ENCODE data around the gene GGN.
"Not testable (repeated sequence)": the region's sequence is repeated elsewhere in the genome, so short reads cannot be mapped to it uniquely, and the experiment has no call there.

GGN gene

GRCh38 chr19:38386971-38387549, 774 bp downstream of the GGN start:
- DNase-seq (ENCODE audit: low read depth in 3 of 3): no peak

DNA sequence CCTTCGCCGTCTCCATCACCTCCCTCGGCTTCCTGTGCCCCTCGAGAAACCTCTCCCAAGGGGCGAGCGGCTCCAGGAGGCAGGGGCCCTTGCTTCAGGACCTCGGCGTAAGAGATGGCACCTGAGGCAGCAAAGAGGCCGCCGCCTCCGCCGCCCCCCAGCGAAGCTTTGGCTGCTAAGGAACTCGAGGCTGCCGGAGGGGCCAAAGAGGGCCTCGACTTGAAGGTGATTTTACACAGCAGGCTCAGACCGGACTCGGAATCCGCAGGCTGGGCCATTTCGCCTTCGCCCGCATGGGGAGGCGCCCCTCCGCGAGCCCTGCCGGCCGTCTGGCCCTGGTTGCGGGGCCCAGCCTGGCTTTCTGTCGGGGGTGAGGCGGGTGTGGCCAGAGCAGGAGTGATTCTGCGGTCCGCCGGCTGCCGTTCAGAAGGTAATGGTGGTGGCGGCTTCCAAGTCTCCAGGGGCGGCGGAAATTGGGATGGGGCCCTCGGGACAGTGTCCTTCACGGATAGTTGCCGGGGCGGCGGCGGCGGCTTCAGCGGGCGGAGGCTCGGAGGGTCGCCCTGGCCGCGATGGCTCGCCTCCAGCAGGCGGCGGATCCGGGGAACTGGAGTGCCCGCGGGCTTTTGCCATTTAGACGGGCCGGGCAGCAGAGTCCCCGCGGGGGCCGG, 1.4 kb downstream of the GGN start:
- no peak for DNase-seq (ENCODE audit: low read depth in 3 of 3)

GRCh38 chr19:38385804-38386257, 2.0 kb downstream of the GGN start:
- DNase-seq (ENCODE audit: low read depth in 3 of 3): no peak

- DNase-seq (ENCODE audit: low read depth in 3 of 3): no peak
Observed at GRCh38 chr19:38385057-38385803, 2.6 kb downstream of the GGN start.

GRCh38 chr19:38384209-38385027, 3.4 kb downstream of the GGN start:
- no peak for DNase-seq (ENCODE audit: low read depth in 3 of 3)

DNA sequence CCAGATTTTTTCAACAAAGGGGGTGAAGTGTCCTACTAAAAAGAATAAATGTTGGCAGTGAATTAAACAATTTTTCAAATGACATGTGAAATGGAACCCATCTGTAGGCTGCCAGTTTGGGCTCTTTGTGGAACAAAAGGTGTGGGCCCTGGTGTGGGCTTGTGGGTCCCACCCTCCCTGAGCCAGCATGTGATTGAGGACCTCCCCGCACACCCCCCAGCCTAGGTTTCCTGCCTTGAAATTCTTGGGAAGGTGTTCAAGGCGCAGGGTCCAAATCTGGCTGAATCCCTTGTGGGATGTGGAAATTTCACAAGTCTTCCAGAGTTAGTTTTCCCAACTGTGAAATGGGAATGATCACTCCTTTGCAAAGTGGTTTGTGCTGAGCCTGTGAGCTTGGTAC, 4.1 kb downstream of the GGN start:
- no peak for DNase-seq (ENCODE audit: low read depth in 3 of 3)

DNA sequence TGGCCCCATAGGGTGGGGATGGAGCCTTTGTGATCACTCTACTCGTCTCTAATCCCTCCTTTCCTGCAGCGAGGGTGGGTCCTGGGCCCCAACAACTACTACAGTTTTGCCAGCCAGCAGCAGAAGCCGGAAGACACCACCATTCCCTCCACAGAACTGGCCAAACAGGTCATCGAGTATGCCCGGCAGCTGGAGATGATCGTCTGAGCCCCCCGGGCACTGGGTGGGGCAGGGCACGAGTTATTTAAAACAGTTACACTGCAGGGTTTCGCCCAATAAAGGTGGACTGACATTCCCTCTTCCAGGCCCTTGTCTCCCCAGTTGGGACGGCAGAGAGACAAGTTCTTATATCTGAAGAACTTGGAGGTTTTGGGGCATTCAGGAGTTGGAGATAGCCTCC, 4.7 kb downstream of the GGN start:
- no peak for DNase-seq (ENCODE audit: low read depth in 3 of 3)

DNA sequence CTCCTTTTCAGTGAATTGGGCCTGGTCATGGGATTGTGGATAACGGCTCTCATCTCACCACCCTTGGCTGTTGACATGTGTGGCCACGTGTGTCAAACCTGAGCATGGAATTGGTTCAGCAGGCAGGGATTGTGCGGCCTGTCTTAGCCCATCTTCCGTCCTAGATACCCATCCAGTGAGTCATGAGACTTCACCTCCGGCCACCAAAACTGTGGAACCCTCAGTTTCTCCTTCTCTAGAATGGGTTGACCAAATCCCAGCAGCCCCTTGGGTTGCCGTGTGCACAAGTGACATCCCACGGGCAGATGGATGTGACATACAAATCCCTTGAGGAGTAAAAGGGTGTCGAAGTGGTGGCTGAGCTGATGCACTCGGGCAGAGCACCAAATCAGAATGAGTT, 6.7 kb downstream of the GGN start:
- DNase-seq (ENCODE audit: low read depth in 3 of 3): no peak

DNA sequence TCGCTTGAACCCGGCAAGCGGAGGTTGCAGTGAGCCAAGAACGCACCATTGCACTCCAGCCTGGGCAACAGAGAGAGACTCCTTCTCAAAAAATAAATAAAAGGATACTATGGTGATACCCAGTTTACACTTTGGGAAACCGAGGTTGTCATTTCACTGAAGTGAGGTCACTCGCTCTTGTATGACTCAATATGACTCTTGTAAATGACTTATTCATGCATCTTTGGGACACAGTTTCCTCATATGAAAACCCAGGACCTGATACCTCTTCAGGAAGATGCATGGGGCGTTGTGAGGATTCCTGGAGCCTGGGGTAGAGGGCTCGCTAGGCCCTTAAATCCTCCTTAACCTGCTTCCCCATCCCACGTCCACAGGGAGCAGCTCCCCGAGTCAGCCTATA, 9.0 kb downstream of the GGN start:
- no peak for DNase-seq (ENCODE audit: low read depth in 3 of 3)

- no peak for DNase-seq (ENCODE audit: low read depth in 3 of 3)
Observed at GRCh38 chr19:38377052-38377451, 10.8 kb downstream of the GGN start.

GRCh38 chr19:38376576-38376975, 11.3 kb downstream of the GGN start:
- no peak for DNase-seq (ENCODE audit: low read depth in 3 of 3)

- DNase-seq (ENCODE audit: low read depth in 3 of 3): no peak
Observed at GRCh38 chr19:38375748-38376147, 12.1 kb downstream of the GGN start.

GRCh38 chr19:38375098-38375493, 12.7 kb downstream of the GGN start:
- DNase-seq (ENCODE audit: low read depth in 3 of 3): no peak

DNA sequence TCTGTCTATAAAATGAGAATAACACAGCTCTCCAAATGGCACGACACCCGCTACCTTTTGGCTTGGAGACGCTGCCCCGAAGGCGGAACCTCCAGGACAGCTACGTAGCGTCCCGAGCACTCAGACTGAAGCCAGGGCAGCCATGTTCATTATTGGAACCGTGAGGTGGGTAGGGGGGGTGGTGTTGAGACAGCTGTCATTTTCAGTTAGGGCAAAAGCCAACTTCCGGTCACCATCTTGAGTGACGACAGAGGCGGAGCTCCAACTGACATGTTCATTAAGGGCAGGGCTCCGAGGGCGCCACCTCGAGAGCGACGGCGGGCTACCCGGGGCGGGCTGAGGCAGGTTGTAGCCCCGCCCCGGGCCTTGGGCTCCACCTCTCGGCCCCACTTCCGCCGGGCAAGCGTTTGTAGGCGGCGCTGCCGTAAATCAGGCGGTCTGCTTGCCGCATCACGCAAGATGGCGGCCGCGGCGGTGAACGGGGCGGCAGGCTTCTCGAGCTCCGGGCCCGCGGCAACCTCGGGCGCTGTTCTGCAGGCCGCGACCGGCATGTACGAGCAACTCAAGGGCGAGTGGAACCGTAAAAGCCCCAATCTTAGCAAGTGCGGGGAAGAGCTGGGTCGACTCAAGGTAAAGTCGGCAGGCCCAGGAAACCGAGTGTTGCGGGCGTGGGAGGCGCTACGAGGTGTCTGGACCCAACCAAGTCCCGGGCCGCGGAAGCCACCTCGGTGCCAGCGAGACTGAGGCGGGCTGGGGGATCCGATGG, 13.3 kb downstream of the GGN start, which contains the start of gene PSMD8:
Gene PSMD8 (plus strand): TSS at position 240 of the 766 bp plus-strand sequence. CDS start 31 bp downstream, at position 271.
- DNase-seq (ENCODE audit: low read depth in 3 of 3): peak; percentile 96 to 98 (median 96)

- no peak for DNase-seq (ENCODE audit: low read depth in 3 of 3)
Observed at GRCh38 chr19:38373907-38374331, 13.9 kb downstream of the GGN start.

DNA sequence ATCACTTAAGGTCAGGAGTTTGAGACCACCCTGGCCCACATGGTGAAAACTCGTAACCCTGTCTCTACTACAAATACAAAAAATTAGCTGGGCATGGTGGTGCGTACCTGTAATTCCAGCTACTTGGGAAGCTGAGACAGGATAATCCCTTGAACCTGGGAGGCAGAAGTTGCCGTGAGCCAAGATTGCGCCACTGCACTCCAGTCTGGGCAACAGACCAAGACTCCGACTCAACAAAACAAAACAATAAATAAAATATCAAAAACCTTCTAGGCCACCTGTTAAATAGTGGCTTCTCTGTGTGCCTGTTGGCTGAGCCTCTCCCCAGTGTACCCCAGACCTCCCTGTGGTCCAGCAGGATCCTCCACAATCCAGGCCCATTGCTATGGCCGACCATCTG, 16.8 kb downstream of the GGN start:
- DNase-seq (ENCODE audit: low read depth in 3 of 3): no peak

- DNase-seq (ENCODE audit: low read depth in 3 of 3): no peak
Observed at GRCh38 chr19:38370299-38370698, 17.5 kb downstream of the GGN start.

DNA sequence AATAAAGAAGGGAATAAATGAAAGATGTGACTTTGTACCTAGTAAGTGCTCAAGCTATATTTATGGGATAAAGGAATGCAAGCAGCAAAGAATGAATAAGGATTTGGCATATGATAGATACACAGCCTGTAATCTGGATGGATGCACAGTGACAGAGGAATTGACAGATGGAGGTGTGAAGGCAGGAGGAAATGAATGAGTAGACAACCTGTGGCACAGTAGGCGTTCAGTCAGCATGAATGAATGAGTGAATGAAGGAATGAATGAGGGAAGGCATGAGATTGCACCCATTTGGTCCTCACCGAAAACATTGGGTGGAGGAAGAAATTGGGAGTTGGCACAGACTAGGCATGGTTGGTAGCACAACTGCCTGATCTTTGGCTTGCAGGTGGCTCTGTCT, 18.2 kb downstream of the GGN start:
- no peak for DNase-seq (ENCODE audit: low read depth in 3 of 3)

DNA sequence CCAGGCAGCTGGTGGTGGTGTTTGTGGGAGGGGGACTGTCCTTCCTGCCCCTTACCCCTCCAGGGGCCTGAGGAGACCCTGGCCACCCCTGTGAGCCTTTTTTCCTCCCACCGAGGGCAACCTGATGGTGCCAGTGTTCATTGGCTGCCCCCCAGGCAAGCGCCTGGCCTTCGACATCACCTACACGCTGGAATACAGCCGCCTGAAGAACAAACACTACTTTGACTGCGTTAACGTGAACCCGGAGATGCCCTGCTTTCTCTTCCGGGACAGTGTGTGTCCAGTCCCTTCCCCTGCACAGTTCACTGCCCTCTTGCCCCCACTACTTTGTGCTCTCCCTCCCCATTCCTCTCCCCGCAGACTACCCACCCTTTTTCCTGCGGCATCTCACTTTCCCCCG, 20.8 kb downstream of the GGN start:
- DNase-seq (ENCODE audit: low read depth in 3 of 3): no peak

DNA sequence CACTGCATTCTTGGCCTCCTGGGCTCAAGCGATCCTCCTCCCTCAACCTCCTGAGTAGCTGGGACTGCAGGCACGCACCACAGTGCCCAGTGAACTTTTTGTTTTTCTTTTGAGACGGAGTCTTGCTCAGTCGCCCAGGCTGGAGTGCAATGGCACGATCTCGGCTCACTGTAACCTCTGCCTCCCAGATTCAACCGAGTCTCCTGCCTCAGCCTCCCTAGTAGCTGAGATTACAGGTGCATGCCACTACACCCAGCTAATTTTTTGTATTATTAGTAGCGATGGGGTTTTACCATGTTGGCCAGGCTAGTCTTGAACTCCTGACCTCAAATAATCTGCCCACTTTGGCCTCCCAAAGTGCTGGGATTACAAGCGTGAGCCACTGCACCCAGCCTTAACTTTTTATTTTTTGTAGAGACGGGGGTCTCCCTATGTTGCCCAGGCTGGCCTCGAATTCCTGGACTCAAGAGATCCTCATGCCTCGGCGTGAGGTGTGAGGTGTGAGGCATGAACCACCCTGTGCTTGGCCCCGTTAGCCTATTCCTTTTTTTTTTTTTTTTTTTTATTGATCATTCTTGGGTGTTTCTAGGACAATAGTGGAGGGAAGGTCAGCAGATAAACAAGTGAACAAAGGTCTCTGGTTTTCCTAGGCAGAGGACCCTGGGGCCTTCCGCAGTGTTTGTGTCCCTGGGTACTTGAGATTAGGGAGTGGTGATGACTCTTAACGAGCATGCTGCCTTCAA, 24.7 kb downstream of the GGN start:
- DNase-seq (ENCODE audit: low read depth in 3 of 3): not testable (repeated sequence)
